ENCODE results near the gene TCEA2. TPM values are rescaled to one million over a fixed set of nuclear protein-coding genes. Genes with fewer than 3 reads are reported as not detected.

TCEA2 gene
- total and polyA plus RNA-seq, 7 donors = 2.1 to 50.5 (median 41.7) TPM

- Histone ChIP-seq H3K4me1 (no peaks in the 10 kb centered on the region), H3K9me3 (no peaks in the 10 kb centered on the region), H3K4me3 (no peak overlapping the region), H3K27ac (no peak overlapping the region), H3K27me3 (peaks cover 0 to 17% (median 12%) of the 10 kb centered on the region in 3 donors), H3K36me3 (no peaks in the 10 kb centered on the region)
- DNase-seq = no peak
- WGBS, 2 donors = 57 to 76% methylated on average over 19 of the region's 19 CpGs
- intact Hi-C loops (cut with DNase I) = no loop called here
- no peak for TF ChIP-seq POLR2A (IDR thresholded peaks at IDR 0.05)
- no peak for TF ChIP-seq POLR2AphosphoS5 (IDR thresholded peaks at IDR 0.05)
- TF ChIP-seq, protein P1, sequence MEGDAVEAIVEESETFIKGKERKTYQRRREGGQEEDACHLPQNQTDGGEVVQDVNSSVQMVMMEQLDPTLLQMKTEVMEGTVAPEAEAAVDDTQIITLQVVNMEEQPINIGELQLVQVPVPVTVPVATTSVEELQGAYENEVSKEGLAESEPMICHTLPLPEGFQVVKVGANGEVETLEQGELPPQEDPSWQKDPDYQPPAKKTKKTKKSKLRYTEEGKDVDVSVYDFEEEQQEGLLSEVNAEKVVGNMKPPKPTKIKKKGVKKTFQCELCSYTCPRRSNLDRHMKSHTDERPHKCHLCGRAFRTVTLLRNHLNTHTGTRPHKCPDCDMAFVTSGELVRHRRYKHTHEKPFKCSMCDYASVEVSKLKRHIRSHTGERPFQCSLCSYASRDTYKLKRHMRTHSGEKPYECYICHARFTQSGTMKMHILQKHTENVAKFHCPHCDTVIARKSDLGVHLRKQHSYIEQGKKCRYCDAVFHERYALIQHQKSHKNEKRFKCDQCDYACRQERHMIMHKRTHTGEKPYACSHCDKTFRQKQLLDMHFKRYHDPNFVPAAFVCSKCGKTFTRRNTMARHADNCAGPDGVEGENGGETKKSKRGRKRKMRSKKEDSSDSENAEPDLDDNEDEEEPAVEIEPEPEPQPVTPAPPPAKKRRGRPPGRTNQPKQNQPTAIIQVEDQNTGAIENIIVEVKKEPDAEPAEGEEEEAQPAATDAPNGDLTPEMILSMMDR (IDR thresholded peaks at IDR 0.05) = no peak
- no peak for TF ChIP-seq EP300 (IDR thresholded peaks at IDR 0.05)
Observed at GRCh38 chr20:64091340-64091739, 28.3 kb downstream of the TCEA2 start.

DNA sequence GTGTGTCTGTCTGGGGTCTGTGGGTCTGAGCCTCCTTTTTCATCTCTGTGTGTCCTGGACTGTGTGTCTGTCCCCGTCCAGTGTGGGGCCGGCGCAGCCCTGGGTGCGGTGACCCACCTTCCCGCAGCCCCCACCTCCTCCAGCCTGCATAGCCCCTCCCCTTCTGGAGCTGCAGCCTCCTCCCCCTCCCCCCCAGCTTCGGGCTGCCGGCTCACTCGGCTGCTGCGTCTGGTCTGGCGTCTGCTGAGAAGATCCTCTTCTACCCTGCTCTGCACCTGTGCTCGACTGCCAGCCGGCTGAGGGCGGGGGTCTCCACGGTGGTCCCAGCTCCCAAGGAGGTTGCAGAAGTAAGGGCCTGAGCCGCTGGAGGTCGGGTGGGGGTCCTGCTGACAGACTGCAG, 28.8 kb downstream of the TCEA2 start:
- Histone ChIP-seq H3K27ac (no peak overlapping the region), H3K36me3 (no peaks in the 10 kb centered on the region), H3K9me3 (no peaks in the 10 kb centered on the region), H3K4me3 (no peak overlapping the region), H3K4me1 (no peaks in the 10 kb centered on the region), H3K27me3 (peaks cover 0 to 18% (median 15%) of the 10 kb centered on the region in 3 donors)
- TF ChIP-seq EP300 (IDR thresholded peaks at IDR 0.05) = no peak
- no peak for TF ChIP-seq POLR2AphosphoS5 (IDR thresholded peaks at IDR 0.05)
- TF ChIP-seq, protein P1 (IDR thresholded peaks at IDR 0.05) = no peak
- no peak for TF ChIP-seq POLR2A (IDR thresholded peaks at IDR 0.05)
- DNase-seq = no peak
- intact Hi-C loops (cut with DNase I) = no loop called here
- 11 to 39% methylated on average over 16 of the region's 16 CpGs for WGBS, 2 donors

GRCh38 chr20:64092258-64093012, 29.4 kb downstream of the TCEA2 start:
- DNase-seq = no peak
- intact Hi-C loops (cut with DNase I) = no loop called here
- H3K27ac ChIP-seq = no peak overlapping the region
- H3K4me3 ChIP-seq = no peak overlapping the region
- no peaks in the 10 kb centered on the region for H3K36me3 ChIP-seq
- TF ChIP-seq POLR2A (IDR thresholded peaks at IDR 0.05) = no peak
- TF ChIP-seq POLR2AphosphoS5 (IDR thresholded peaks at IDR 0.05) = no peak
- TF ChIP-seq, protein P1 (IDR thresholded peaks at IDR 0.05) = no peak
- TF ChIP-seq EP300 (IDR thresholded peaks at IDR 0.05) = no peak
- WGBS, 2 donors = 21 to 63% methylated on average over 27 of the region's 27 CpGs
- no peaks in the 10 kb centered on the region for H3K4me1 ChIP-seq
- no peaks in the 10 kb centered on the region for H3K9me3 ChIP-seq
- peaks cover 0 to 18% (median 15%) of the 10 kb centered on the region in 3 donors for H3K27me3 ChIP-seq

DNA sequence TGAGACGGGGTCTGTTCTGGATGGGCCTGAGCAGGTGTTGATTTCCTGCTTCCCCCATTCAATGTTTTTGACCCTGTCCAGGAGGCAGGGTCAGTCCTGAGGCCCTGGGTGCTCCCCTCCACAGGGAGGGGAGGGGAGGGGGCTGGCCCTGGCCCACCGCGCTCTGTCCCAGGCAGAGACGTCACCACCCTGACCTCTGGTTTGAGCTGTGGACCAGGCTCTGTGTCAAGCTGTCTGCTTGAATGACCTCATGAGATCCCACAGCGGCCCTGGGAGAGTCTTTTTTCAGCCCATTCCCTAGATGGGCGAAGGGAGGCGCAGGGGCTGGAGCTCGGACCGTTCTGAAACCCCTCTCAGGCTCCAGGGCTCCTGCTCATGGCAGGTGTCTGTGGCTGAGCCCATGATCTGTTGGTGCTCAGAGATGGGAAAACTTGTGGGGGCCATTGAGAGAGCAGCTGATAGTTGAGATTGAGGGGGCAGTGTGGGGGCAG, 30.1 kb downstream of the TCEA2 start:
- Histone ChIP-seq H3K27ac (no peak overlapping the region), H3K9me3 (no peaks in the 10 kb centered on the region), H3K4me3 (no peak overlapping the region), H3K36me3 (no peaks in the 10 kb centered on the region), H3K27me3 (peaks cover 0 to 21% (median 18%) of the 10 kb centered on the region in 3 donors), H3K4me1 (no peaks in the 10 kb centered on the region)
- TF ChIP-seq POLR2A (IDR thresholded peaks at IDR 0.05) (no peak), POLR2AphosphoS5 (IDR thresholded peaks at IDR 0.05) (no peak), EP300 (IDR thresholded peaks at IDR 0.05) (no peak)
- TF ChIP-seq, protein P1 (IDR thresholded peaks at IDR 0.05) = no peak
- WGBS, 2 donors = 30 to 64% methylated on average over 9 of the region's 9 CpGs
- intact Hi-C loops (cut with DNase I) = no loop called here
- DNase-seq = no peak

Measured in sigmoid colon (tissue), 7 donors.